ENCODE measurements around the gene WDR90. TPM values are rescaled to one million over a fixed set of nuclear protein-coding genes. Genes with fewer than 3 reads are reported as not detected.

The WDR90 gene
- total and polyA plus RNA-seq, 2 of the 13 experiments (the other 11 are each of a cell fraction or from before 2014, with no cell fraction given), result 14.9 to 28.9 TPM

- no peak; the same call in 1 of the 2 replicates for TF ChIP-seq ZMAT3 (CRISPR knock-in tag; conservative IDR thresholded peaks at IDR 0.05)
- no peak for TF ChIP-seq NFIB (CRISPR knock-in tag; IDR thresholded peaks at IDR 0.05; ENCODE audit: borderline replicate concordance)
- TF ChIP-seq TCF7 (IDR thresholded peaks at IDR 0.05; ENCODE audit: low read depth), result no peak
- peak; percentile 41; the same call in 1 of the 2 replicates for TF ChIP-seq ZNF703 (CRISPR knock-in tag; IDR thresholded peaks at IDR 0.05; ENCODE audit: borderline replicate concordance)
- TF ChIP-seq PAWR (CRISPR knock-in tag; IDR thresholded peaks at IDR 0.05; ENCODE audit: borderline replicate concordance), result no peak
- TF ChIP-seq HDAC1 (CRISPR knock-in tag; IDR thresholded peaks at IDR 0.05), result peak; percentile 91
- no peak for TF ChIP-seq MAFF (IDR thresholded peaks at IDR 0.05; ENCODE audit: low read depth, low read length)
- TF ChIP-seq ZC3H13 (CRISPR knock-in tag; IDR thresholded peaks at IDR 0.05), result peak; percentile 77; the same call in 1 of the 2 replicates
- peak; percentile 13; the same call in 1 of the 2 replicates for TF ChIP-seq ZFP36L1 (CRISPR knock-in tag; IDR thresholded peaks at IDR 0.05)
- TF ChIP-seq ZNF644 (CRISPR knock-in tag; IDR thresholded peaks at IDR 0.05; ENCODE audit: low read depth), result no peak
- TF ChIP-seq PREB (CRISPR knock-in tag; IDR thresholded peaks at IDR 0.05), result no peak
- TF ChIP-seq TAF15 (IDR thresholded peaks at IDR 0.05; ENCODE audit: low read depth, low read length, poor library complexity, severe bottlenecking), result no peak
- no peak for TF ChIP-seq ZNF740 (CRISPR knock-in tag; IDR thresholded peaks at IDR 0.05)
- no peak for TF ChIP-seq NR3C1 (CRISPR knock-in tag; IDR thresholded peaks at IDR 0.05)
- no peak for TF ChIP-seq CENPX (CRISPR knock-in tag; IDR thresholded peaks at IDR 0.05)
- no peak for TF ChIP-seq ZNF407 (CRISPR knock-in tag; IDR thresholded peaks at IDR 0.05; ENCODE audit: not compliant biosample characterization)
- no peak for TF ChIP-seq SCMH1 (CRISPR knock-in tag; IDR thresholded peaks at IDR 0.05; ENCODE audit: borderline replicate concordance)
- peak; percentile 9; the same call in 1 of the 2 replicates for TF ChIP-seq ZNF225 (CRISPR knock-in tag; IDR thresholded peaks at IDR 0.05)
- no peak for TF ChIP-seq ZNF253 (CRISPR knock-in tag; IDR thresholded peaks at IDR 0.05; ENCODE audit: borderline replicate concordance)
- peak; percentile 25; the same call in 1 of the 2 replicates for TF ChIP-seq SOX5 (CRISPR knock-in tag; IDR thresholded peaks at IDR 0.05; ENCODE audit: borderline replicate concordance)
Observed at GRCh38 chr16:636206-637080, 12.7 kb upstream of the WDR90 start, which contains the start of gene METTL26 (continued).
